Smooth muscle cell (in vitro differentiated cells): ENCODE data around the gene RNU5D-1. TPM values are rescaled to one million over a fixed set of nuclear protein-coding genes. Genes with fewer than 3 reads are reported as not detected.

Source experiments
- DNase-seq: peaks from one replicate; lab custom pipeline; 2025; ENCODE audit not compliant: unreplicated experiment; lab: John Stamatoyannopoulos, UW
- H2AFZ ChIP-seq: fragments of 200-600 bp; sonication (generic); 2 replicates; pipeline ENCODE4 v1.6.0; 2016; ENCODE audit warnings: antibody characterized with exemption, low read depth, mild to moderate bottlenecking
- H3F3A ChIP-seq: fragments of 200-600 bp; sonication (generic); 2 replicates; pipeline ENCODE4 v1.6.0; 2017; ENCODE audit warnings: antibody characterized with exemption, low read depth
- H3K27ac ChIP-seq: fragments of 200-600 bp; sonication (generic); 2 replicates; pipeline ENCODE4 v1.5.1; 2016; ENCODE audit warnings: low read depth, mild to moderate bottlenecking
- H3K27me3 ChIP-seq: fragments of 200-600 bp; sonication (generic); 2 replicates; pipeline ENCODE4 v1.6.1; 2016; ENCODE audit warnings: low read depth, mild to moderate bottlenecking
- H3K36me3 ChIP-seq: fragments of 200-600 bp; sonication (generic); 2 replicates; pipeline ENCODE4 v1.5.1; 2016; ENCODE audit warnings: low read depth
- H3K4me1 ChIP-seq: fragments of 200-600 bp; sonication (generic); 2 replicates; pipeline ENCODE4 v1.5.1; 2016; ENCODE audit warnings: low read depth
- H3K4me2 ChIP-seq: fragments of 200-600 bp; sonication (generic); 2 replicates; pipeline ENCODE4 v1.6.0; 2016; ENCODE audit warnings: mild to moderate bottlenecking
- H3K4me3 ChIP-seq: fragments of 200-600 bp; sonication (generic); 2 replicates; pipeline ENCODE4 v1.5.1; 2016; ENCODE audit warnings: mild to moderate bottlenecking
- H3K79me2 ChIP-seq: fragments of 200-600 bp; sonication (generic); 2 replicates; pipeline ENCODE4 v1.6.0; 2016; ENCODE audit warnings: low read depth, mild to moderate bottlenecking
- H3K9ac ChIP-seq: fragments of 200-600 bp; sonication (generic); 2 replicates; pipeline ENCODE4 v1.6.0; 2016; ENCODE audit warnings: low read depth
- H3K9me3 ChIP-seq: fragments of 200-600 bp; sonication (generic); replicated peaks from 2 replicates; pipeline ENCODE4 v1.5.1; 2016; ENCODE audit warnings: low read depth
- H4K20me1 ChIP-seq: fragments of 200-600 bp; sonication (generic); 2 replicates; pipeline ENCODE4 v1.6.0; 2016; ENCODE audit warnings: low read depth
- CTCF ChIP-seq: fragments of 200-600 bp; sonication (generic); IDR thresholded peaks from 2 replicates; pipeline ENCODE4 v1.5.1; 2017; ENCODE audit warnings: borderline replicate concordance, mild to moderate bottlenecking, antibody characterized with exemption; ENCODE audit not compliant: insufficient read depth, poor library complexity, severe bottlenecking
- WGBS: methylation state at CpG from one replicate; pipeline ENCODE4 v1.1.7; 2016; ENCODE audit warnings: low lambda C conversion rate; 5-methylcytosine and 5-hydroxymethylcytosine counted together
- polyA plus RNA-seq: library from polyadenylated mRNA; unstranded; fragments of >200 nt; fragmentation: Nextera tagmentation; extraction: Ambion mirVana; gene quantifications from 2 replicates; pipeline ENCODE4 v1.2.1, GENCODE V29; 2016
- total RNA-seq: library from RNA; depleted of rRNA; stranded (reverse); fragments of >200 nt; gene quantifications from 2 replicates; pipeline ENCODE4 v1.2.3, GENCODE V29; 2014

RNU5D-1 gene
- total and polyA plus RNA-seq, 2 experiments from 2014 or later: not detected

GRCh38 chr1:44713321-44713781 lies 17.6 kb downstream of the RNU5D-1 start:
- H3K4me2 ChIP-seq: no peak overlapping the region
- H3K27me3 ChIP-seq: no peaks in the 10 kb centered on the region
- H3K9ac ChIP-seq: no peak overlapping the region
- no peaks in the 10 kb centered on the region for H4K20me1 ChIP-seq
- no peaks in the 10 kb centered on the region for H3K4me1 ChIP-seq
- no peaks in the 10 kb centered on the region for H3K9me3 ChIP-seq
- no peak for TF ChIP-seq CTCF
- no peaks in the 10 kb centered on the region for H3K79me2 ChIP-seq
- no peaks in the 10 kb centered on the region for H3K36me3 ChIP-seq
- H3F3A ChIP-seq: no peaks in the 10 kb centered on the region
- no peak overlapping the region for H2AFZ ChIP-seq
- H3K4me3 ChIP-seq: no peak overlapping the region
- WGBS: 73% methylated on average over 6 of the region's 6 CpGs
- no peak for DNase-seq
- H3K27ac ChIP-seq: no peak overlapping the region

GRCh38 chr1:44707959-44708831 lies 22.8 kb downstream of the RNU5D-1 start:
- no peaks in the 10 kb centered on the region for H3K36me3 ChIP-seq
- H3K4me2 ChIP-seq: no peak overlapping the region
- no peak for DNase-seq
- TF ChIP-seq CTCF: peak; percentile 48
- no peaks in the 10 kb centered on the region for H3K4me1 ChIP-seq
- peak overlapping the region; percentile 44 for H3K9ac ChIP-seq
- no peaks in the 10 kb centered on the region for H3K79me2 ChIP-seq
- no peaks in the 10 kb centered on the region for H4K20me1 ChIP-seq
- peak overlapping the region; percentile 84 for H3K27ac ChIP-seq
- 58% methylated on average over 15 of the region's 15 CpGs for WGBS
- H3K4me3 ChIP-seq: no peak overlapping the region
- H3K27me3 ChIP-seq: no peaks in the 10 kb centered on the region
- no peak overlapping the region for H2AFZ ChIP-seq
- no peaks in the 10 kb centered on the region for H3K9me3 ChIP-seq
- no peaks in the 10 kb centered on the region for H3F3A ChIP-seq

- no peaks in the 10 kb centered on the region for H3K27me3 ChIP-seq
- 82% methylated on average over 6 of the region's 6 CpGs for WGBS
- H3K79me2 ChIP-seq: no peaks in the 10 kb centered on the region
- no peak for DNase-seq
- H3K9ac ChIP-seq: peak overlapping the region; percentile 44
- H3K4me3 ChIP-seq: no peak overlapping the region
- H3K4me2 ChIP-seq: peak overlapping the region; percentile 13
- no peaks in the 10 kb centered on the region for H3K36me3 ChIP-seq
- no peak for TF ChIP-seq CTCF
- H4K20me1 ChIP-seq: no peaks in the 10 kb centered on the region
- no peak overlapping the region for H2AFZ ChIP-seq
- no peaks in the 10 kb centered on the region for H3K9me3 ChIP-seq
- no peaks in the 10 kb centered on the region for H3F3A ChIP-seq
- H3K27ac ChIP-seq: peak overlapping the region; percentile 84
- H3K4me1 ChIP-seq: no peaks in the 10 kb centered on the region
These were observed 23.7 kb downstream of the RNU5D-1 start for GRCh38 chr1:44707112-44707881.
